IMR-90 (cell line): Measurements from ENCODE around the gene SEMA3E. TPM values are rescaled to one million over a fixed set of nuclear protein-coding genes. Genes with fewer than 3 reads are reported as not detected.

Experiments used
- ATAC-seq: fragments of 200-7000 bp; cut with Tn5 transposase; 2 replicates; pipeline ENCODE4 v1.9.1; 2020; ENCODE audit warnings: low read depth, mild to moderate bottlenecking, moderate library complexity
- BruUV-seq: library from RNA; stranded (reverse); fragments of 400-500 nt; replicated peaks from 2 replicates; lab custom pipeline; 2021; lab: Mats Ljungman, UMichigan
- CTCF ChIA-PET: fragments of 300-600 bp; formaldehyde crosslinking; extraction: SDS; loops from one replicate; lab custom pipeline; 2021; ENCODE audit warnings: antibody characterized with exemption; lab: Yijun Ruan, JAX
- POLR2A ChIA-PET: fragments of 300-600 bp; sonication (Branson Sonifier 250); formaldehyde crosslinking; loops from one replicate; lab custom pipeline; 2022; ENCODE audit warnings: antibody characterized with exemption; ENCODE audit not compliant: unreplicated experiment; lab: Charles Lee
- DNase-seq: peaks from one replicate; pipeline ENCODE4 v3.0.0; 2013
- H2AFZ ChIP-seq: replicated peaks from 2 replicates; pipeline ENCODE3; 2013; ENCODE audit warnings: low read length, mild to moderate bottlenecking; ENCODE audit not compliant: poor library complexity
- H2AK5ac ChIP-seq: 2 replicates; pipeline ENCODE4 v1.6.1; 2013; ENCODE audit warnings: low read depth, low read length, inconsistent platforms
- H2AK9ac ChIP-seq: replicated peaks from 2 replicates; pipeline ENCODE3; 2013; ENCODE audit warnings: mild to moderate bottlenecking, low read depth, low read length, moderate library complexity; ENCODE audit not compliant: poor library complexity
- H2BK120ac ChIP-seq: 2 replicates; pipeline ENCODE4 v1.6.1; 2013; ENCODE audit warnings: low read depth, low read length, inconsistent platforms
- H2BK15ac ChIP-seq: 3 replicates; pipeline ENCODE4 v1.6.1; 2013; ENCODE audit warnings: low read depth, low read length, inconsistent platforms
- H2BK20ac ChIP-seq: 2 replicates; pipeline ENCODE4 v1.6.1; 2013; ENCODE audit warnings: low read depth, mild to moderate bottlenecking, inconsistent platforms, low read length, moderate library complexity
- H2BK5ac ChIP-seq: 2 replicates; pipeline ENCODE4 v1.6.1; 2013; ENCODE audit warnings: mild to moderate bottlenecking, low read depth, low read length, inconsistent platforms; ENCODE audit not compliant: poor library complexity, severe bottlenecking
- H3K14ac ChIP-seq: replicated peaks from 2 replicates; pipeline ENCODE4 v1.6.1; 2013; ENCODE audit warnings: low read depth, low read length, inconsistent platforms
- H3K18ac ChIP-seq: 2 replicates; pipeline ENCODE4 v1.6.1; 2013; ENCODE audit warnings: low read depth, low read length, control low read depth
- H3K23ac ChIP-seq: 2 replicates; pipeline ENCODE4 v1.6.1; 2013; ENCODE audit warnings: low read depth, low read length, inconsistent platforms
- H3K27ac ChIP-seq: 2 replicates; pipeline ENCODE4 v1.5.1; 2013; ENCODE audit warnings: mild to moderate bottlenecking, control low read depth, low read length; ENCODE audit not compliant: insufficient read depth
- H3K27me3 ChIP-seq: 2 replicates; pipeline ENCODE4 v1.6.1; 2013; ENCODE audit warnings: low read length; ENCODE audit not compliant: control insufficient read depth, insufficient read depth
- H3K36me3 ChIP-seq: 2 replicates; pipeline ENCODE4 v1.6.1; 2013; ENCODE audit warnings: low read length, mixed read lengths; ENCODE audit not compliant: control insufficient read depth, insufficient read depth
- H3K4ac ChIP-seq: 2 replicates; pipeline ENCODE4 v1.6.1; 2013; ENCODE audit warnings: low read depth, low read length, inconsistent platforms
- H3K4me1 ChIP-seq: 2 replicates; pipeline ENCODE4 v1.6.1; 2013; ENCODE audit warnings: low read length, mixed read lengths; ENCODE audit not compliant: control insufficient read depth, insufficient read depth
- H3K4me2 ChIP-seq: 2 replicates; pipeline ENCODE4 v1.6.1; 2013; ENCODE audit warnings: low read depth, mild to moderate bottlenecking, control low read depth, low read length, moderate library complexity
- H3K4me3 ChIP-seq: 2 replicates; pipeline ENCODE4 v1.5.1; 2013; ENCODE audit warnings: low read depth, mild to moderate bottlenecking, control low read depth, low read length, moderate library complexity; ENCODE audit not compliant: insufficient read depth
- H3K56ac ChIP-seq: 2 replicates; pipeline ENCODE4 v1.6.1; 2013; ENCODE audit warnings: low read length, inconsistent platforms; ENCODE audit not compliant: insufficient read depth; ENCODE audit errors: extremely low read depth
- H3K79me1 ChIP-seq, 2 experiments: 2 replicates each; pipeline ENCODE4 v1.6.1; 2013; ENCODE audit warnings: low read length in 2 of 2, inconsistent platforms in 1 of 2, low read depth in 1 of 2
- H3K9ac ChIP-seq: 2 replicates; pipeline ENCODE4 v1.6.1; 2013; ENCODE audit warnings: low read depth, low read length, control low read depth
- H3K9me1 ChIP-seq: 2 replicates; pipeline ENCODE4 v1.6.1; 2013; ENCODE audit warnings: low read length, inconsistent platforms; ENCODE audit not compliant: insufficient read depth
- H3K9me3 ChIP-seq: 2 replicates; pipeline ENCODE4 v1.6.1; 2013; ENCODE audit warnings: low read length; ENCODE audit not compliant: control insufficient read depth, insufficient read depth
- H4K20me1 ChIP-seq: 2 replicates; pipeline ENCODE4 v1.6.1; 2013; ENCODE audit warnings: low read length, inconsistent platforms; ENCODE audit not compliant: insufficient read depth
- H4K5ac ChIP-seq: 2 replicates; pipeline ENCODE4 v1.6.1; 2013; ENCODE audit warnings: mild to moderate bottlenecking, low read depth, low read length, control low read depth
- H4K8ac ChIP-seq, 2 experiments: 2 replicates each; pipeline ENCODE4 v1.6.1; 2013; ENCODE audit warnings: low read depth in 2 of 2, low read length in 2 of 2, control low read depth in 1 of 2, inconsistent platforms in 1 of 2
- H4K91ac ChIP-seq: 2 replicates; pipeline ENCODE4 v1.6.1; 2013; ENCODE audit warnings: low read depth, low read length, inconsistent platforms; ENCODE audit not compliant: insufficient read depth
- CEBPB ChIP-seq: IDR thresholded peaks from 2 replicates; pipeline ENCODE4 v1.6.1; 2012; ENCODE audit warnings: low read depth, low read length, improper control_type of control experiment
- WGBS, 2 experiments: methylation state at CpG; one replicate each; pipeline versions ENCODE4 v1.1.5 to v1.1.7; 2013; ENCODE audit warnings: missing lambda C conversion rate in 2 of 2; ENCODE audit not compliant: insufficient read length in 1 of 2; ENCODE audit errors: extremely low coverage in 2 of 2; 5-methylcytosine and 5-hydroxymethylcytosine counted together
- dilution Hi-C: fragments of 300-500 bp; cut with HindIII; formaldehyde crosslinking; loops from one replicate; pipeline ENCODE4 v1.14.3; 2018; ENCODE audit warnings: low sequenced_read_pairs; ENCODE audit not compliant: unreplicated experiment
- in situ Hi-C: fragments of 300-500 bp; cut with MboI; formaldehyde crosslinking; loops from 3 replicates; pipeline ENCODE4 v1.14.3; 2019; ENCODE audit warnings: low sequenced_read_pairs, inconsistent platforms, mixed read lengths
- intact Hi-C: fragments of 100-400 bp; cut with micrococcal nuclease; formaldehyde crosslinking; loops from 2 replicates; pipeline ENCODE4 v1.10.0; 2022
- polyA plus RNA-seq, 3 experiments: library from polyadenylated mRNA; depleted of rRNA; stranded (reverse); fragments of >200 nt; gene quantifications; 2 replicates each; pipeline ENCODE4 v1.2.3, GENCODE V29; 2012; ENCODE audit warnings: low replicate concordance in 1 of 3
- total RNA-seq: library from RNA; depleted of rRNA; stranded (reverse); fragments of >200 nt; gene quantifications from 2 replicates; pipeline ENCODE4 v1.2.3, GENCODE V29; 2012
- TF ChIP-seq, protein P1 (sequence below): fragments of 150-350 bp; IDR thresholded peaks from 2 replicates; pipeline ENCODE4 v1.6.1; 2016; ENCODE audit warnings: low read depth, mild to moderate bottlenecking, low read length, moderate library complexity, borderline replicate concordance

The SEMA3E gene
- total and polyA plus RNA-seq, 2 of the 4 experiments (the other 2 are of a cell fraction): 0.31 to 0.72 TPM

DNA sequence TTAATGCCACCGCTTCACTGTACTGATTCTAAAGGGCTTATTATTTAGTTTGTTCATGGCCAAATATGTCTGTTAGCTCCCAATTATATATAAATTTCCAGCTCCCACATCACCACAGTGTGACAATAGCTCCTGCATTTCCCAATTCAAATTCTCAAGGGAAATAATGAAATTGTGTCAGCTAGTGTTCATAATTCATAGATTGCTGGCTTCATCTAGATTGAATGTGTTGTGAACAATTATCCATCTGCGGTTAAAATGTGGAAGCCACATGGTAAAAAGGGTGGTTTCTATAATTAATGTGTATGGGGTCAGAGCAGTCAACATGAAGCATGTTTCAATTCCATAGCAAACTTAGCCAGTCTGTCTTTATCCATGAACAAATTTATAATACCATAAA lies 154.3 kb downstream of the SEMA3E start:
- intact Hi-C loops: no loop called here
- Histone ChIP-seq H3K56ac (no peak overlapping the region), H3K79me1 (no peaks in the 10 kb centered on the region), H4K91ac (no peak overlapping the region), H3K9me3 (no peaks in the 10 kb centered on the region), H2AFZ (no peak overlapping the region), H3K4me2 (no peak overlapping the region), H2BK20ac (no peak overlapping the region), H2BK15ac (no peak overlapping the region), H2BK120ac (no peak overlapping the region), H2AK9ac (no peak overlapping the region), H3K4ac (no peak overlapping the region), H3K9me1 (no peaks in the 10 kb centered on the region), H3K4me1 (no peaks in the 10 kb centered on the region), H2BK5ac (no peak overlapping the region), H3K27me3 (peaks cover 2% of the 10 kb centered on the region; the same call in 1 of the 2 replicates), H3K36me3 (no peaks in the 10 kb centered on the region), H3K18ac (no peak overlapping the region), H3K4me3 (no peak overlapping the region), H3K23ac (no peak overlapping the region), H2AK5ac (no peak overlapping the region), H4K8ac (no peak overlapping the region), H3K9ac (no peak overlapping the region), H3K14ac (no peak overlapping the region), H3K27ac (no peak overlapping the region), H4K20me1 (no peaks in the 10 kb centered on the region), H4K5ac (no peak overlapping the region)
- no peak for ATAC-seq
- no peak for DNase-seq
- ChIA-PET POLR2A (no interaction called here), CTCF (no interaction called here)
- dilution Hi-C loops: no loop called here
- no CpG with 5 or more reads among the region's 2 CpGs for WGBS, 2 experiments
- in situ Hi-C loops: no loop called here
- TF ChIP-seq, protein P1, sequence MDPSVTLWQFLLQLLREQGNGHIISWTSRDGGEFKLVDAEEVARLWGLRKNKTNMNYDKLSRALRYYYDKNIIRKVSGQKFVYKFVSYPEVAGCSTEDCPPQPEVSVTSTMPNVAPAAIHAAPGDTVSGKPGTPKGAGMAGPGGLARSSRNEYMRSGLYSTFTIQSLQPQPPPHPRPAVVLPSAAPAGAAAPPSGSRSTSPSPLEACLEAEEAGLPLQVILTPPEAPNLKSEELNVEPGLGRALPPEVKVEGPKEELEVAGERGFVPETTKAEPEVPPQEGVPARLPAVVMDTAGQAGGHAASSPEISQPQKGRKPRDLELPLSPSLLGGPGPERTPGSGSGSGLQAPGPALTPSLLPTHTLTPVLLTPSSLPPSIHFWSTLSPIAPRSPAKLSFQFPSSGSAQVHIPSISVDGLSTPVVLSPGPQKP: no peak
- peak; percentile 9; the same call in 1 of the 2 replicates for TF ChIP-seq CEBPB
- no TSS peak for BruUV-seq
